Right forelimb (tissue), 1 donor: ENCODE measurements around the gene KIF26B.
"Not testable (repeated sequence)": the region's sequence is repeated elsewhere in the genome, so short reads cannot be mapped to it uniquely, and the experiment has no call there.

Experiments
- DNase-seq: peaks from one replicate; pipeline ENCODE4 v3.0.0-alpha.2; 2018

KIF26B gene

GRCh38 chr1:245688536-245689453, 534.0 kb downstream of the KIF26B start:
- no peak for DNase-seq

GRCh38 chr1:245690156-245690690, 535.4 kb downstream of the KIF26B start:
- no peak for DNase-seq

GRCh38 chr1:245690946-245691541, 536.3 kb downstream of the KIF26B start:
- no peak for DNase-seq

- DNase-seq: no peak
Observed at GRCh38 chr1:245691897-245692296, 537.1 kb downstream of the KIF26B start.

- DNase-seq: no peak
Observed at GRCh38 chr1:245692318-245692717, 537.5 kb downstream of the KIF26B start.

GRCh38 chr1:245693116-245693793, 538.5 kb downstream of the KIF26B start:
- DNase-seq: no peak

GRCh38 chr1:245693941-245694752, 539.4 kb downstream of the KIF26B start:
- DNase-seq: no peak

GRCh38 chr1:245694753-245695195, 540.0 kb downstream of the KIF26B start:
- DNase-seq: no peak

- DNase-seq: no peak
Observed at GRCh38 chr1:245695211-245695610, 540.4 kb downstream of the KIF26B start.

GRCh38 chr1:245695701-245696100, 540.9 kb downstream of the KIF26B start:
- not testable (repeated sequence) for DNase-seq

GRCh38 chr1:245698116-245698515, 543.3 kb downstream of the KIF26B start:
- DNase-seq: no peak

- no peak for DNase-seq
Observed at GRCh38 chr1:245698860-245699259, 544.1 kb downstream of the KIF26B start.

GRCh38 chr1:245700631-245701030, 545.8 kb downstream of the KIF26B start:
- no peak for DNase-seq

GRCh38 chr1:245701631-245702030, 546.8 kb downstream of the KIF26B start:
- DNase-seq: no peak

GRCh38 chr1:245702346-245702745, 547.6 kb downstream of the KIF26B start:
- DNase-seq: no peak

GRCh38 chr1:245704341-245704740, 549.6 kb downstream of the KIF26B start:
- DNase-seq: no peak

GRCh38 chr1:245704765-245705164, 550.0 kb downstream of the KIF26B start:
- no peak for DNase-seq

GRCh38 chr1:245707941-245708340, 553.2 kb downstream of the KIF26B start:
- DNase-seq: no peak

GRCh38 chr1:245710961-245711903, 556.4 kb downstream of the KIF26B start:
- DNase-seq: no peak

- not testable (repeated sequence) for DNase-seq
Observed at GRCh38 chr1:245714027-245714426, 559.2 kb downstream of the KIF26B start.

- DNase-seq: no peak
Observed at GRCh38 chr1:245715291-245715701, 560.5 kb downstream of the KIF26B start.
